HuH-7.5 (cell line): Measurements from ENCODE around the gene HOXD10.

Source experiments
- DNase-seq: peaks from one replicate; pipeline ENCODE4 v3.0.0; 2011; ENCODE audit warnings: low spot score

The HOXD10 gene

DNA sequence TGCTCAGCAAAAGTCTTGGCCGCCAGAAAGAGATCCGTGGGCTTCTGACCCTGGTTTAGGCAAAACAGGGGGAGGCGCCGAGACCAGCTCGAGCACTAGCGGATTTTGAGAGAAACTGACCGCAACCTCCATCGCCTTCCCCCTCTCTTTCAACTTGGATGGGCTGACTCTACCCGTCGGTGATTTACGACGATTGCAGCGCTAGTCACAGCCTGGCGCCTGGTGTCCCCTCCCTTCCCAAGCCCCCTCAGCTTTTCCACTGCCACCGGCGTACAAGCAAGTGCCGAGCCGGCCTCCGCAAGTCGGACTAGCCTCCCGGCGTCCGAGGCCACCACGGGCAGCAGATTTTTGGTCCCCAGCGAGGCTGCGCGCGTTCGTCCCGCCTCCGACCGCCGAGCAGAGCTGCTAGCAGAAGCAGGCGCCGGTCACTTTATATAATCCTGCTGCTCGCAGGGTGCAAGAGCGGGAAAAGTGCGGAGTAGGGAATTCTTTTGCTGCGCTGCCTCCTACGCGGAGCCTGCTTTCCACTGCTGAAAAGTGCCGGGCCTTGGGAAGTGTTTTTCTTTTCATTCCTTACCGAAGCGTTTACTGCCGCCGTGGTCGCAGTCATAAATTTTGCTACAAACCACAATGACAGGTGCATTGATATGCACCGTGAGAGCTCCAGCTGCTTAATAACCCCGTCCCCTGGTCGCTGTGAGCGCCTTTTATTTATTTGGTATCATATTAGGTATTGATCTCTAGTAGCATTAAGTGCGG, 48.2 kb downstream of the HOXD10 start:
- no peak for DNase-seq

DNA sequence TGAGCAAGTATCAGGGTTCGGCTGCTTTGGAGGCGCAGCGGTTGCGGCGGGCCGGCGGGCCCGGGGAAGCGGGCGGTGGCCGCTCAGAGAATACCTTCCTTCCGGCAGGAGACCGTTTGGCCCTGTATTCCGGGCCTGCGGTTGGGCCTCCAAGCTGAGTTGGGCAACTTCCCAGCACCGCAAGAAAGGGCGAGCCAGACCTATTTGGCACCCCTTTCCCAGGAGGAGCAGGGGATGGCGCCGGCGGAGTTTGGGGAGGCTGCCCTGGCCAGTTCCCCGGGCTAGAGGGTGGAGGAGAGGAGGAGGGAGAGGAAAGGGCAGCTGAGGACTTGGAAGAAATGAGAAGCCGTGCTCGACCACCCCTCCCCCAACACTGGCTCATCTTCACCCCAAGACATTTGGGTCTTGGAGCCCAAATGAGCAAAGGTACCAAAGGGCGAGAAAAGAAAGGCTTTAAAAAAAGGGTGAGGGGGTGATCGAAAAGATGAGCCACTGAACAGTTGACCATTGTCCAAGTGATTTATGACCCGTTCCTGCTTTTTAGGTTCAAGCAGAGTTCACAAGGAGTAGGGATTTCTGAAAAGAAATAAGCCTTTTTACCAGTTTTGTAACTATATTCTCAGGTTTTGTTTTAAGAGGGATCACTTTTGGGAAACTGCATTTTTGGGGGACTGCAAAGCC, 48.9 kb downstream of the HOXD10 start:
- no peak for DNase-seq

DNA sequence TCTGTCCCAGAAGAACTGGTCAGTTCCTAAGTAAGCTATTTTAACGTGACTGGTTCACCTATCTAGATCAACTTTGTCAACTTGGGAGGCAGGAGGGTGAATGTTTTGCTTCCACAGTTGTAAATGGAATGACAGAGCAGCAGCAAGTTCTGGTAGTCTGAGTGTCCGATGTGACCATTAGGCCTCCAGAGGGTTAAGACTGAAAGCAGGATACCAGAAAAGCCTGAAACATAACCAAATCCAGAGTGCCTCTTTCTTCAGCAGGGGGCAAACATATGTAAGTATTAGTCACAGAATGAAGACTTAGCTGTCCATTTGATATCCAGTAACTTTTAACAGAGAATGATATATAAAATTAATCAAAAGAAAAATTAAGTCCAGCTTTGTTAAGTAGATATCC, 49.7 kb downstream of the HOXD10 start:
- DNase-seq: no peak

DNA sequence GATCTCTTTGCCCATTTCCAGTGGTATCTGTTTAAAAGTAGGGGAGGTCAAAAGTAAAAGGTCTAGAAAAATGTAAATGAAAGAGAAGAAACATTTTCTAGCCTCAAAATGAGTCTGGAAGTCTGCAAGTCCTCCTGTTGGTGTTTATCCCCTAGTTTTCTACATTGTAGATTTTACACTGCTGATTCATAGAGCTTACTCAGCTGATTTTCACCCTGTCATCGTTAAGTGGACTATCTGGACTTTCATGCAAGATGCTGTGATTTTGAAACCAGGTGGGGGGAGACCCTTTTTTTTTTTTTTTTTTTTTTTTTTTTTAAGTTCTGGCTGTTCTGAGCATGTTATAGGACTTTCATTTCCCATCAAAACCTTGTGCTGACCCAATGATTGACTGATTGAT, 50.8 kb downstream of the HOXD10 start:
- DNase-seq: no peak

DNA sequence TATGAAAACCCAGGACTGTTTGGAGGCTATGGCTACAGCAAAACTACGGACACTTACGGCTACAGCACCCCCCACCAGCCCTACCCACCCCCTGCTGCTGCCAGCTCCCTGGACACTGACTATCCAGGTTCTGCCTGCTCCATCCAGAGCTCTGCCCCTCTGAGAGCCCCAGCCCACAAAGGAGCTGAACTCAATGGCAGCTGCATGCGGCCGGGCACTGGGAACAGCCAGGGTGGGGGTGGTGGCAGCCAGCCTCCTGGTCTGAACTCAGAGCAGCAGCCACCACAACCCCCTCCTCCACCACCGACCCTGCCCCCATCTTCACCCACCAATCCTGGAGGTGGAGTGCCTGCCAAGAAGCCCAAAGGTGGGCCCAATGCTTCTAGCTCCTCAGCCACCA, 52.6 kb downstream of the HOXD10 start:
- DNase-seq: no peak
